HEK293 (cell line): ENCODE measurements around the gene IKZF4.
A peak's percentile ranks its signal among the peaks of the same experiment; 100 is the strongest.
"Not testable (repeated sequence)": the region's sequence is repeated elsewhere in the genome, so short reads cannot be mapped to it uniquely, and the experiment has no call there.

ENCODE experiments used
- CTCF ChIA-PET: fragments of 350-600 bp; formaldehyde crosslinking; extraction: SDS; loops from one replicate; lab custom pipeline; 2021; ENCODE audit warnings: antibody characterized with exemption; lab: Yijun Ruan, JAX
- POLR2A ChIA-PET: fragments of 300-600 bp; formaldehyde crosslinking; extraction: SDS; loops from one replicate; lab custom pipeline; 2020; ENCODE audit warnings: antibody characterized with exemption, inconsistent platforms; lab: Yijun Ruan, JAX
- H3K27ac ChIP-seq: fragments of 200-500 bp; sonication (Bioruptor generic); 2 replicates; pipeline ENCODE4 v1.5.1; 2014; ENCODE audit warnings: low read depth, low read length, control low read depth, inconsistent platforms; ENCODE audit errors: extremely low read depth
- H3K36me3 ChIP-seq, 2 experiments: fragments of 200-500 bp in 1 of 2; sonication (Bioruptor generic) in 1 of 2; 1 replicate in 1 of 2; 2 replicates in 1 of 2; pipeline ENCODE4 v1.5.1; 2014 to 2017; ENCODE audit warnings: inconsistent platforms in 2 of 2, low read length in 2 of 2; ENCODE audit not compliant: control insufficient read depth in 2 of 2, insufficient read depth in 1 of 2
- H3K4me1 ChIP-seq: fragments of 200-500 bp; sonication (Bioruptor generic); 2 replicates; pipeline ENCODE4 v1.5.1; 2014; ENCODE audit warnings: mild to moderate bottlenecking, low read length, inconsistent platforms; ENCODE audit not compliant: control insufficient read depth, insufficient read depth
- H3K4me3 ChIP-seq: 2 replicates; pipeline ENCODE4 v1.5.1; 2011; ENCODE audit warnings: low read depth, mild to moderate bottlenecking, control low read depth, low read length, moderate library complexity
- H3K9me3 ChIP-seq: fragments of 200-500 bp; sonication (Bioruptor generic); 2 replicates; pipeline ENCODE4 v1.5.1; 2014; ENCODE audit warnings: low read depth, low read length, inconsistent platforms; ENCODE audit not compliant: control insufficient read depth, insufficient read depth
- GLI4 ChIP-seq: fragments of 450-650 bp; formaldehyde crosslinking; IDR thresholded peaks from 2 replicates; pipeline ENCODE4 v1.5.1; 2016; ENCODE audit warnings: missing biosample characterization, missing genetic modification characterization
- KLF7 ChIP-seq: fragments of 450-650 bp; formaldehyde crosslinking; IDR thresholded peaks from 2 replicates; pipeline ENCODE4 v1.5.1; 2016; ENCODE audit warnings: missing biosample characterization, missing genetic modification characterization, borderline replicate concordance
- TRIM28 ChIP-seq: IDR thresholded peaks from 2 replicates; pipeline ENCODE4 v1.6.1; 2011; ENCODE audit warnings: low read length, control low read depth, borderline replicate concordance
- ZBTB1 ChIP-seq: fragments of 450-650 bp; formaldehyde crosslinking; IDR thresholded peaks from 2 replicates; pipeline ENCODE4 v1.5.1; 2016; ENCODE audit warnings: missing biosample characterization, missing genetic modification characterization
- ZBTB17 ChIP-seq: fragments of 450-650 bp; formaldehyde crosslinking; IDR thresholded peaks from 2 replicates; pipeline ENCODE4 v1.5.1; 2016; ENCODE audit warnings: missing biosample characterization, missing genetic modification characterization
- ZNF138 ChIP-seq: fragments of 450-650 bp; formaldehyde crosslinking; IDR thresholded peaks from 2 replicates; pipeline ENCODE4 v1.5.1; 2016; ENCODE audit warnings: missing biosample characterization, missing genetic modification characterization, borderline replicate concordance
- ZNF211 ChIP-seq: fragments of 450-650 bp; formaldehyde crosslinking; IDR thresholded peaks from 2 replicates; pipeline ENCODE4 v1.5.1; 2016; ENCODE audit warnings: low read depth, missing biosample characterization, missing genetic modification characterization
- ZNF239 ChIP-seq: fragments of 450-650 bp; formaldehyde crosslinking; IDR thresholded peaks from 2 replicates; pipeline ENCODE4 v1.5.1; 2016; ENCODE audit warnings: missing biosample characterization, missing genetic modification characterization
- ZNF292 ChIP-seq: fragments of 450-650 bp; formaldehyde crosslinking; IDR thresholded peaks from 2 replicates; pipeline ENCODE4 v1.5.1; 2016; ENCODE audit warnings: low read depth, missing biosample characterization, missing genetic modification characterization, borderline replicate concordance
- ZNF404 ChIP-seq: fragments of 450-650 bp; formaldehyde crosslinking; IDR thresholded peaks from 2 replicates; pipeline ENCODE4 v1.5.1; 2017; ENCODE audit warnings: missing biosample characterization, missing genetic modification characterization
- ZNF658 ChIP-seq: fragments of 450-650 bp; formaldehyde crosslinking; IDR thresholded peaks from 2 replicates; pipeline ENCODE4; 2016; ENCODE audit warnings: missing biosample characterization, missing genetic modification characterization
- ZNF747 ChIP-seq: fragments of 450-650 bp; formaldehyde crosslinking; IDR thresholded peaks from 2 replicates; pipeline ENCODE4 v1.5.1; 2016; ENCODE audit warnings: missing biosample characterization, missing genetic modification characterization
- TF ChIP-seq, protein P1 (sequence below): fragments of 450-650 bp; formaldehyde crosslinking; IDR thresholded peaks from 2 replicates; pipeline ENCODE4 v1.5.1; 2017; ENCODE audit warnings: missing biosample characterization, mild to moderate bottlenecking, missing genetic modification characterization, moderate library complexity
- TF ChIP-seq, protein P2 (sequence below): fragments of 450-650 bp; formaldehyde crosslinking; IDR thresholded peaks from 2 replicates; pipeline ENCODE4 v1.5.1; 2016; ENCODE audit warnings: missing biosample characterization, missing genetic modification characterization
- TF ChIP-seq, protein P3 (sequence below): fragments of 450-650 bp; formaldehyde crosslinking; IDR thresholded peaks from 2 replicates; pipeline ENCODE4 v1.5.1; 2016; ENCODE audit warnings: missing biosample characterization, missing genetic modification characterization, borderline replicate concordance
- TF ChIP-seq, protein P4 (sequence below): fragments of 450-650 bp; IDR thresholded peaks from 2 replicates; pipeline ENCODE4 v1.5.1; 2018; ENCODE audit warnings: missing biosample characterization, missing genetic modification characterization

IKZF4 gene

DNA sequence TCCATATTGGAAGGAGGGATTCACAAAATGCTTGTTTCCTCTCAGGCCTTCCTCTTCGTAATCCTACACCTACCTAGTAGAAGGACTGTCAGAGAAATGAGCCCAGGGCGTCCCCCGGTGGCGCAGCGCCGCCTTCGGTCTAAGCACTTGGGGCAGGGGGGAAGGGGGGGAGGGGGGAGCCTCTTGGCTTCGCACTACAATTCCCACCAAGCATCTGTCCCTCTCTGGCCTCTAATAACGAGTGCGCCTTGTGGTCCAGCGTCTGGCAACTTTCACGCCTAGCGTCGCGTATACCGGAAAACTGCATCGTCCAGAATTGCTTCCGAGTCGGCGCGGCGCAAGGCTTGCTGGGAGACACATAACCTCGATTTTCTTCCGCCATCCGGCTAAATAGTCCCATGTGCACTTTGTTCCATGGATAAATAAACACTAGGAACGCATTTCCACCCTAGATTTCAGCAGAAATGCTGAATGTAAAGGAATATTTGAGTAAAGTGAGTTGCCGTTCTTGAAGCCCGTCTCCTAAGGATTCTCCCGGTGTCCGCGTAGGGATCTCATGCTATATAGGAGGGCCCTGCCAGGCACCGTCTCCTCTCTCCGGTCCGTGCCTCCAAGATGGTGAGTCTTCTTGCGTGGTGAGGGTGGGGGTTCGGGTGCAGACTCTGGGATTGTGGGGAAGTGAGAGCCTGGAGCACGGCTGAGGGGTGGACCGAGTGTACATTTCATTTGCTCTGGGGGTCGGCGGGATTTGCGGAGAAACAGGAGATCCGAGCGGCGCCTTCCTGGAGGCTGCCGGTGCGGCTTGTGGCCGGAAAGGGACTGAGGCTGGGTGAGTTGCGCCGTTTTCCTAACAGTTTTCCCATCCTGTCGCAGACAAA, 20.9 kb downstream of the IKZF4 start, which contains the start of gene RPS26 (continued):
- TF ChIP-seq, protein P1, sequence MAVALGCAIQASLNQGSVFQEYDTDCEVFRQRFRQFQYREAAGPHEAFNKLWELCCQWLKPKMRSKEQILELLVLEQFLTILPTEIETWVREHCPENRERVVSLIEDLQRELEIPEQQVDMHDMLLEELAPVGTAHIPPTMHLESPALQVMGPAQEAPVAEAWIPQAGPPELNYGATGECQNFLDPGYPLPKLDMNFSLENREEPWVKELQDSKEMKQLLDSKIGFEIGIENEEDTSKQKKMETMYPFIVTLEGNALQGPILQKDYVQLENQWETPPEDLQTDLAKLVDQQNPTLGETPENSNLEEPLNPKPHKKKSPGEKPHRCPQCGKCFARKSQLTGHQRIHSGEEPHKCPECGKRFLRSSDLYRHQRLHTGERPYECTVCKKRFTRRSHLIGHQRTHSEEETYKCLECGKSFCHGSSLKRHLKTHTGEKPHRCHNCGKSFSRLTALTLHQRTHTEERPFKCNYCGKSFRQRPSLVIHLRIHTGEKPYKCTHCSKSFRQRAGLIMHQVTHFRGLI (tag by site-specific recombination), result peak; percentile 41; the same call in 1 of the 2 replicates
- TF ChIP-seq ZBTB17 (tag by site-specific recombination) (peak; percentile 98), ZNF138 (tag by site-specific recombination) (no peak), GLI4 (tag by site-specific recombination) (peak; percentile 65; the same call in 1 of the 2 replicates), ZNF292 (no peak), ZNF747 (tag by site-specific recombination) (no peak), ZNF404 (tag by site-specific recombination) (0 out of 2 replicates have a peak, but pooled peaks have one; percentile 39), TRIM28 (0 out of 2 replicates have a peak, but pooled peaks have one; percentile 82), KLF7 (peak; percentile 90), ZNF658 (tag by site-specific recombination) (no peak), ZNF211 (tag by site-specific recombination) (no peak), ZNF239 (tag by site-specific recombination) (no peak), ZBTB1 (no peak)
- TF ChIP-seq, protein P2, sequence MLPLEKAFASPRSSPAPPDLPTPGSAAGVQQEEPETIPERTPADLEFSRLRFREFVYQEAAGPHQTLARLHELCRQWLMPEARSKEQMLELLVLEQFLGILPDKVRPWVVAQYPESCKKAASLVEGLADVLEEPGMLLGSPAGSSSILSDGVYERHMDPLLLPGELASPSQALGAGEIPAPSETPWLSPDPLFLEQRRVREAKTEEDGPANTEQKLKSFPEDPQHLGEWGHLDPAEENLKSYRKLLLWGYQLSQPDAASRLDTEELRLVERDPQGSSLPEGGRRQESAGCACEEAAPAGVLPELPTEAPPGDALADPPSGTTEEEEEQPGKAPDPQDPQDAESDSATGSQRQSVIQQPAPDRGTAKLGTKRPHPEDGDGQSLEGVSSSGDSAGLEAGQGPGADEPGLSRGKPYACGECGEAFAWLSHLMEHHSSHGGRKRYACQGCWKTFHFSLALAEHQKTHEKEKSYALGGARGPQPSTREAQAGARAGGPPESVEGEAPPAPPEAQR (tag by site-specific recombination), result peak; percentile 90; the same call in 1 of the 2 replicates
- TF ChIP-seq, protein P3, sequence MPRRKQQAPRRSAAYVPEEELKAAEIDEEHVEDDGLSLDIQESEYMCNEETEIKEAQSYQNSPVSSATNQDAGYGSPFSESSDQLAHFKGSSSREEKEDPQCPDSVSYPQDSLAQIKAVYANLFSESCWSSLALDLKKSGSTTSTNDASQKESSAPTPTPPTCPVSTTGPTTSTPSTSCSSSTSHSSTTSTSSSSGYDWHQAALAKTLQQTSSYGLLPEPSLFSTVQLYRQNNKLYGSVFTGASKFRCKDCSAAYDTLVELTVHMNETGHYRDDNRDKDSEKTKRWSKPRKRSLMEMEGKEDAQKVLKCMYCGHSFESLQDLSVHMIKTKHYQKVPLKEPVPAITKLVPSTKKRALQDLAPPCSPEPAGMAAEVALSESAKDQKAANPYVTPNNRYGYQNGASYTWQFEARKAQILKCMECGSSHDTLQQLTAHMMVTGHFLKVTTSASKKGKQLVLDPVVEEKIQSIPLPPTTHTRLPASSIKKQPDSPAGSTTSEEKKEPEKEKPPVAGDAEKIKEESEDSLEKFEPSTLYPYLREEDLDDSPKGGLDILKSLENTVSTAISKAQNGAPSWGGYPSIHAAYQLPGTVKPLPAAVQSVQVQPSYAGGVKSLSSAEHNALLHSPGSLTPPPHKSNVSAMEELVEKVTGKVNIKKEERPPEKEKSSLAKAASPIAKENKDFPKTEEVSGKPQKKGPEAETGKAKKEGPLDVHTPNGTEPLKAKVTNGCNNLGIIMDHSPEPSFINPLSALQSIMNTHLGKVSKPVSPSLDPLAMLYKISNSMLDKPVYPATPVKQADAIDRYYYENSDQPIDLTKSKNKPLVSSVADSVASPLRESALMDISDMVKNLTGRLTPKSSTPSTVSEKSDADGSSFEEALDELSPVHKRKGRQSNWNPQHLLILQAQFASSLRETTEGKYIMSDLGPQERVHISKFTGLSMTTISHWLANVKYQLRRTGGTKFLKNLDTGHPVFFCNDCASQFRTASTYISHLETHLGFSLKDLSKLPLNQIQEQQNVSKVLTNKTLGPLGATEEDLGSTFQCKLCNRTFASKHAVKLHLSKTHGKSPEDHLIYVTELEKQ (tag by site-specific recombination), result peak; percentile 54; the same call in 1 of the 2 replicates
- TF ChIP-seq, protein P4, sequence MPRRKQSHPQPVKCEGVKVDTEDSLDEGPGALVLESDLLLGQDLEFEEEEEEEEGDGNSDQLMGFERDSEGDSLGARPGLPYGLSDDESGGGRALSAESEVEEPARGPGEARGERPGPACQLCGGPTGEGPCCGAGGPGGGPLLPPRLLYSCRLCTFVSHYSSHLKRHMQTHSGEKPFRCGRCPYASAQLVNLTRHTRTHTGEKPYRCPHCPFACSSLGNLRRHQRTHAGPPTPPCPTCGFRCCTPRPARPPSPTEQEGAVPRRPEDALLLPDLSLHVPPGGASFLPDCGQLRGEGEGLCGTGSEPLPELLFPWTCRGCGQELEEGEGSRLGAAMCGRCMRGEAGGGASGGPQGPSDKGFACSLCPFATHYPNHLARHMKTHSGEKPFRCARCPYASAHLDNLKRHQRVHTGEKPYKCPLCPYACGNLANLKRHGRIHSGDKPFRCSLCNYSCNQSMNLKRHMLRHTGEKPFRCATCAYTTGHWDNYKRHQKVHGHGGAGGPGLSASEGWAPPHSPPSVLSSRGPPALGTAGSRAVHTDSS (tag by site-specific recombination), result no peak
- TF ChIP-seq, all 188 proteins: peak for 98

DNA sequence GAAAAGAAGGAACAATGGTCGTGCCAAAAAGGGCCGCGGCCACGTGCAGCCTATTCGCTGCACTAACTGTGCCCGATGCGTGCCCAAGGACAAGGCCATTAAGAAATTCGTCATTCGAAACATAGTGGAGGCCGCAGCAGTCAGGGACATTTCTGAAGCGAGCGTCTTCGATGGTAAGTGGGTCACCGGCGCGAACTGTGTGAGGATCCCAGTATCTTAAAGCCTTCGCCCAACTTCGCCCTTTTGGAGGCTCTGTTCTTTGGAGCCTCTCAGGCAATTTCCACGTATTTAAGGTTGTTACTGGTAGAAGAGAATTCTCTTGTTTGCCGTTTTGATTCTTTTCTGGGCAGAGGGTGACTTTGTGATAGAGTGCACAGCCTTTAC, 21.6 kb downstream of the IKZF4 start:
- CTCF ChIA-PET, POLR2A ChIA-PET, H3K9me3 ChIP-seq: not testable (repeated sequence)
- Histone ChIP-seq H3K27ac (peak overlapping the region; percentile 93), H3K4me3 (peak overlapping the region; percentile 75), H3K36me3 (peaks cover 14 to 34% of the 10 kb centered on the region in 2 experiments), H3K4me1 (peaks cover 18% of the 10 kb centered on the region)
